Activated CD4-positive, CD25-positive, alpha-beta regulatory T cell treated with anti-CD3 and anti-CD28 coated beads, Interleukin-2, amount 50 U/mL, for 16 hours (primary cell): ENCODE measurements around the gene NPAS2.

ENCODE experiments used
- DNase-seq: peaks from one replicate; pipeline ENCODE4 v3.0.0-alpha.2; 2020; ENCODE audit warnings: low read depth, low spot score

The NPAS2 gene

GRCh38 chr2:100906679-100907078 lies 86.7 kb downstream of the NPAS2 start:
- DNase-seq: no peak

- DNase-seq: no peak
These were observed 87.9 kb downstream of the NPAS2 start for GRCh38 chr2:100907832-100908231.

DNA sequence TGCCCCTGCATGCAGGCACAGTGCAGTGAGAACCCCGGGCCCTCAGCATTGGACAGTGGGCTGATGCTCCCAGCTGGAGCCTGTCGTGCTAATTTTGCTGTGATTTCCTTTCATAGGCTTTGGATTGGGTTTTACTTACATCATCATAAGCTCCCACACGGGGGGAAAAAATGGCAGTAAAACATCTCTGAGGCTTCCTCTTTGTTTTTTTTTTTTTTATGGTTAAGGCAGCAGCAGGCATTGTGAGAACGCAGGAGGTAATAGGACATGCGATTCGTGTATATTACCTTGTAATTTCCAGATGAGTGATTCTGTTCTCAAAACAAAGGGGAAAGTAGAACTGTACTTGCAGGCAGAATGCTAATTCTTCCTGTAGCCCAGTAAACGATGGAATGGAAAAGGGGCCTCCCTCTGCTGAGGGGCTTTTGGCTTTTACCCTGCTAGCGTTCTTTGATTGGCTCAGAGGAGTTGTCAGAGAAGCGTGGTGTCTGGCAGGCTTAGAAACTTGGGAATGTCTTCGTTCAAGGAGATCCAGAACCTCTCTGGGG lies 89.7 kb downstream of the NPAS2 start:
- DNase-seq: no peak

DNA sequence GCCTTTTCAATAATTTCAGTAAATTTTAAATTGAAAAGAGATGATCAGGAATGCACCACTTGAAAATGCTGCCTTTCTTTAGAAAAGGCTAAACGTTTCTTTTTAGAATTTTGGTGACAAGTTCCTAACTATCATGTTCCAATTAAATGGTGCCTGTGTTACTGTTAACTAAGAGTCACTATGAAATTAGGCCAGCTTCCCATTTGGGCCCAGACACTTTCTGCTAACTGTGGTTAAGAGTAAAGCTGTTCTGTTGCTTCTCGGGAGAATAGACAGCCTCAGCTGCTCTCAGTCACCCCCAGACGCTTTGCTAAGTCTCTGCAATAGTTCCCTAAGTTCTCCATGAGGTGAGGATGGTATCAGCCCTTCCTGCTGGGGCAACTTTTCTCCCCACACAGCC lies 90.2 kb downstream of the NPAS2 start:
- no peak for DNase-seq

GRCh38 chr2:100919316-100919715 lies 99.4 kb downstream of the NPAS2 start:
- no peak for DNase-seq

DNA sequence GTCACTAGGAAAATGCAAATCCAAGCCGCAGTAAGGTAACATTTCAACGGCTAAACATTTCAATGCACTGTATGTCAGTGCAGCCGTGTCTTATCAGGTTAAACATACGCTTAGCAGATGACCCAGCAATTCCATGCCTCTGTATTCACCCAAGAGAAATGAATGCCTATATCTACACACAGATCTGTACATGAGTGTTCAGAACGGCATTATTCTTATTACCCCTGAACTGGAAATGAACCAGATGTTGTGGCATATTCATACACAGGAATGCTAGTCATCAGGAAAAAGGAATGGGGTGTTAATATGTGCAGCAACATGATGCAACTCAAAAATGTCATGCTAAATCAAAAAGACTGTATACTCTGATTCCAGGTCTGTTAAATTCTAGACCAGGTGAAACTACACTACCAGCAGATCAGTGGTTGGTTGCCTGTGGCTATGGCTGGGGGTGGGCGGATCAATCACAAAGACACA lies 101.8 kb downstream of the NPAS2 start:
- DNase-seq: no peak

DNA sequence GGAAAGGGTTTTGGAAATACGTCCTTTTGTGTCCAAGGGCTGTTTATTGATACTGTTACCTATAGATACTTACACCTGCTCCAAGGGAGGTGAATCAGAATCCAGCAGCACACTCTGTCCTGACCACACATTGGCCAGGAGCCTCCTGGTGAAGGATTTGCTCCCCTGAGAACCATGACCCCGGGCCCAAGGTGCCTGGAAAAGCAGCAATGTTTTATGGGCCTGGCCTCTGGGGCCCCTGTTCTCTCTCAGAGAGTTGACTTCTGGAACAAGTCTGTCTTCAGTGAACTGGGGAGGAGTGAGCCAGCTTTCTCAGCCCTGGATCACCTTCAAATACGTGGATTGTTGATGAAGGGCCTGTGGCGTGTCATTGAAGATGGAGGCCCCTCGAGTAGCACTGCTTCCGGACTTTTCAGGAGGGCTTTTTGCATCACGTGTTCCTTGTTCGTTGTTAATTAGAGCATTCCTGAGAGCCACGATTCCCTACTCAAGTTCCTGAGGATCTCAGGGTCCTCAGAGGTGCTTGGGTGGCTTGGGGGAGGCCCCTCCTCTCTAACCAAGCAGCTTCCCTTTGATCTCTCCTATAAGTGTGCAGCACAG lies 103.6 kb downstream of the NPAS2 start:
- DNase-seq: no peak

GRCh38 chr2:100924122-100924519 lies 104.2 kb downstream of the NPAS2 start:
- no peak for DNase-seq

- DNase-seq: no peak
These were observed 104.8 kb downstream of the NPAS2 start for GRCh38 chr2:100924520-100925451.

DNA sequence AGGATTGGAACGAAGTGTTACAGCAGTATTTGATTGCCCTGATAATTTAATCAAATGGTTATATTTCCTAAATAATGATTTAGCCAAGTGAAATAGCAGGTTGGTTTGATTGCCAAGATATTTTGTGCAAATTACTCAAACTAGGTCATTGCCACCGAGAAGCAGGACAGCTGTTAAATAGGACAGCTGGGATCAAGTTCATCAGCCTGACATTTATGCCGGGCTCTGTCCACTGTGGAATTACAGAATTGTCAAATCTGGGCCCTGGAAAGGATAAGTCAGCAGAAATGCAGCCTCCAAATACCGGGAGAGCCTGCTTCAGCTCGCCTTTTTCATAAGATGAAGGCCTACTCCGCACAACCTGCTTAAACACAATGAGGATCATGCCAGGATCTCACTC lies 108.3 kb downstream of the NPAS2 start:
- no peak for DNase-seq

GRCh38 chr2:100929147-100929546 lies 109.2 kb downstream of the NPAS2 start:
- DNase-seq: no peak

DNA sequence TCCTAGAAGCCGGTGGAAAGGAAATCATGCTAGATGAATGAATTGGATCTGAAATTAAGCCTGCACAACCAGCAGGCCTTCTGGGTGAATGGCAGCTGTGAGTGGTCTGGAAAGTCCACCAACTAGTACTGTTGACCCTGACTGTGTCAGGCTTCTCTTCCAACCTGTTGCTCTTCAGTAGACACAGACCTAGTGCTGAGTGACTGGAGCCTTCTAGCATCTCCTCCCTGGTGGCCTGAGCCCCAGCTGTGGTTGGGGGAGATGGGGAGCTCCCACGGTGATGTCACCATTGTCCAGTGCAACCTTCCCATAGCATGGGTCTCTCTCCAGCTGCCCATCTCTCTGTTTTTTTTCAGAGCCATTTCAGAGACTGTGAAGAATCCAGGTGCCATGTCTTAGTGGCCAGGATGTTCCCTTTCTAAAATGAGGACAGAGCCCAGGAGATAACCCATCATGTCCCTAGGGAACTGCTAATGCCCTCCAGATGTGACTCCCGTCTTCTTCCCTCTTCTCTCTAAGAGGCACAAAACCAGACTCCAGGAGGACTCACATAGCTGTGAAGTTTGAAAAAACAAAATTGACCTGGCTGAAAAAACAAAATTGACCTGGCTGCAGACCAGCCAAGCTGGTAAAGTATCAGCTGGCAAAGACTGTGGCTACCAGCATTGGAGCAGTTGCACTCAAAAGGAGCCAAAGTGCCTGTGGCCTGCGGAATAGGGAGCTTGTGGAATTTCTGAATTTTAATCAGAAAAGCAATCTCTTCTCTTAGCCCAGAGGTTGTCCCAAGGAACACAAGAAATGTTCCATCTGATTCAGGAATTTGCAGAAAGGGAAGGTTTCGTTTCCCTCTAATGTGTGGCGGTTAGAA lies 114.8 kb downstream of the NPAS2 start:
- DNase-seq: no peak

GRCh38 chr2:100935372-100935752 lies 115.4 kb downstream of the NPAS2 start:
- DNase-seq: no peak

- no peak for DNase-seq
These were observed 116.3 kb downstream of the NPAS2 start for GRCh38 chr2:100936070-100936741.

DNA sequence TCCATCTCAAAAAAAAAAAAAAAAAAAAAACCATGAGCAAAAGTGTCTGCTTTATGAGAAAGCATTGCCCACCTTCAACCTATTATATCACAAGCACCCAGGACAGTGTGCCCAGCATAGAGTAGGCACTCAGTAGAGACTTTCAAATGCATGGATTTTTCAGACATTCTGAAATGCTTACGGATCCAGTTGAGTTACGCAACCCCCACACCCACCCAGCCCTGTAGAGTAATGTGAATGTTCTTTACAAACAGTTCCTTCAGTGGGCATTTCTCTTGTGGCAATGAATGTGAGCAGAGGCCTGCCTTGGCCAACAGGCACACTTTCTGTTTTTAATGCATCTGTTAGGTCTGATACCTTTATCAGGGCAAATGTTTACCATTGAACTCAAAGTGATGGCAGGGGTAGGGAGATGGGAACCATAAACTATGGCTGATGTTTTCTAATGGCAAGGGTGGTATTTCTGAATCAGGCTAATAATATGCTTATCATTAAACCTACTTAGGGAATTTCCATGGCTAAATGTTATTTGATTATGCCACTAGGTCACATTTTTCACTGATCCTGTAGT lies 117.1 kb downstream of the NPAS2 start:
- DNase-seq: no peak

DNA sequence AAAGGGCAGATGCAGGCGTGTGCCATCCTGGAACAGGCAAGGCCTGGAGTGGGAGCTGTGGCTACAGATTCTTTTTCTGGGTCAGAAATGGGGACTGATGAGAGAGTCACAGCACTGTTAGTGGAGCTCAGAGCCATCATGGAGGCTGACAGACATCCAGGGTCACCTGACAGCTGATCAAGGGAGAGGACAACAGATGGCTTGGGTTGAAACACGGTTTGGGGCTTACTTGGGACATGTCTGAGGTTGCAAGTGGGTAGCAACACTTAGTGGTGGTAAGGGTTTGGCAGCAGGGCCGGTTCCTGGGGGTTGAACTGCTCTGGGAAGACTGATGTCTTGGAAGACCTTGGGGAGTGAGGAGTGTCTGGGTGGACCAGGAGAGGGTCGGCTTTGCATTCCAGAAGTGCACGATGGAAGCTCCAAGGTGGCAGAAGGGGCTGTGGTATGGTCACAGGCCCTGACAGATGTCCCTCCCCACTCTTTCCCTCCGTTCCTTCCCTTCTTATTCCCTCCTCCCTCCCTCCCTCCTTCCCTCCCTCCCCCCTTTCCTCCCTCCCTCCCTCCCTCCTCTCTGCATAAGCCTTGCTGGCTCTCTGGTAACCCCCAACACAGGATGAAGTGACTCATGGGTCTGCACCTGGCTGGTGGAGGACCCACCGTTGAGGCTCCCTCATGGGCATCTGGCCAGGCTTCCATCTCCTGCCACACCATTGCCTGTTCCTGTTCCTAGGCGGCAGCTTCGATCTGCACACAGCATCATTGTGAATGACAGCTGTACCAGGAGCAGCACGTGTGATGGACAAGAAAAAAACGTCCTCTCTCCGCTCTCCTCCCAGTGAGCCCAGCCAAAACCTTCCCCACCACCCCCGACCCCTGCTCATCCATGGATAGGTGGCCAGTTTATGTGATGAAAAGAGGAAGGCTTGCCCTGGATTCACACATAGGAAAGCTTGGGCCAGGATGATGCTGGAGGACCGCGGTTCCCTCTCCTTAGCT lies 118.4 kb downstream of the NPAS2 start:
- no peak for DNase-seq

DNA sequence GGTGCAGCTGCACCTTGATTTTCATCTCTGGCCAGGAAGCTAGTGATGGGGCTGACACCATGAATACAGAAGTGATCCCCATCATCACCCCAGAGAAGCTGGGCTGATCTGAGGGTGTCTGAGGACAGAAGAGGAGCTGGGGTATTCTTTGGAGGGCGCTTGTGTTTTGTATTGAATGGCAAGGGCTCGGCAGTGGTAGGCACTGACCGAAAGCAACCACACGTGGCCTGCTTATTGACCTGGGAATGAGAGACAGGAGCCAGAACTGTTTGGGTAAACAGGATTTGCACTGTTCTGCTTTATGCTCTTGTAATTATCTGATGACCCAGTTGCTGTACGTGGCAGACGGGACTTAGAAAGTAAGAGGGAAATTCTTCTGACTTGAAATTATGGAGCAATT lies 119.5 kb downstream of the NPAS2 start:
- DNase-seq: no peak

DNA sequence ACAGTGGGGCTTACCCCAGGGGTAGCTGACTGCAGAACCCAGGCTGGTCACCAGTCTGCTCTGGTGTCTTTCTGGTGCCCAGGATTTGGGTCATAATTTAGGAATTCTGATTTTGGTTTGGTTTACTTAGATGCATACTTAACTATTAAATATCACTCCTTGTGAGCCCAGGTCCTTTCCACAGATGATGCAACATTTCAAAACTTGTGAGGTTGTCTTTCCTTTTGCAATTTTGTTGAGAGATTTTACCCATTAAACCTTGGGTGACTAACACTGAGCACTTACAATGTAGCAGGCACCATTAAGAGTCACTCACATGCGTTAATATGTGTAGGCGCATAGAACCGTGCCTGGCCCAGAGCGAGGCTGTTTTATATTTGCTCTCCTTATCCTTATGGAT lies 120.3 kb downstream of the NPAS2 start:
- no peak for DNase-seq

GRCh38 chr2:100940766-100941645 lies 121.1 kb downstream of the NPAS2 start:
- DNase-seq: no peak
